ENCODE results near the gene IL20. TPM values are rescaled to one million over a fixed set of nuclear protein-coding genes. Genes with fewer than 3 reads are reported as not detected.

Gene IL20
- total RNA-seq, 4 donors from 2014 or later = not detected

DNA sequence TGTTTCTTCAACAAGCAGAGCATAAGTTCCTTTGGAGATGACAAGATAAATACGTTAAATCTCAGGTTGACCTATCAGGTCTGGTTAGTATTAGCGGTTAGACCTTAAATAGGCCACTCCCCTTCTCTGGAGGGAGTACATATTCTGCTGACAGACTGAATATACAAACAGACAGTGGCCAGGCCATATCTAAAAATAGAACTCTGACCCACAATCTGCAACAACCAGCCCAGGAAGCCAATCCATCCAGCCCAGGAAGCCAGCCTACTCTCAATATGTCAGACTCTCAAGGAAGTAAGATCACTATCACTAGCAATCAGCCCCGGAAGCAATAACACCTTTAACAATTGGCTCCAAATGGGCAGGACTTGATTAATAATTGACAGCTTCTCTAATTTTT is 6.7 kb downstream of the IL20 start:
- Histone ChIP-seq H3K4me3 (no peak overlapping the region), H3K27me3 (no peaks in the 10 kb centered on the region), H3K9me3 (peaks cover 0 to 28% (median 0%) of the 10 kb centered on the region in 3 donors), H3K27ac (no peak overlapping the region), H3K4me1 (no peaks in the 10 kb centered on the region), H3K36me3 (no peaks in the 10 kb centered on the region)
- WGBS, 2 donors (ENCODE audit: low coverage in 1 of 2) = 30 to 52% methylated on average over 2 to 3 of the region's 3 CpGs
- ATAC-seq = no peak
- TF ChIP-seq POLR2A (IDR thresholded peaks at IDR 0.05) = no peak
- no peak for TF ChIP-seq POLR2AphosphoS5 (IDR thresholded peaks at IDR 0.05)
- TF ChIP-seq, protein P1, sequence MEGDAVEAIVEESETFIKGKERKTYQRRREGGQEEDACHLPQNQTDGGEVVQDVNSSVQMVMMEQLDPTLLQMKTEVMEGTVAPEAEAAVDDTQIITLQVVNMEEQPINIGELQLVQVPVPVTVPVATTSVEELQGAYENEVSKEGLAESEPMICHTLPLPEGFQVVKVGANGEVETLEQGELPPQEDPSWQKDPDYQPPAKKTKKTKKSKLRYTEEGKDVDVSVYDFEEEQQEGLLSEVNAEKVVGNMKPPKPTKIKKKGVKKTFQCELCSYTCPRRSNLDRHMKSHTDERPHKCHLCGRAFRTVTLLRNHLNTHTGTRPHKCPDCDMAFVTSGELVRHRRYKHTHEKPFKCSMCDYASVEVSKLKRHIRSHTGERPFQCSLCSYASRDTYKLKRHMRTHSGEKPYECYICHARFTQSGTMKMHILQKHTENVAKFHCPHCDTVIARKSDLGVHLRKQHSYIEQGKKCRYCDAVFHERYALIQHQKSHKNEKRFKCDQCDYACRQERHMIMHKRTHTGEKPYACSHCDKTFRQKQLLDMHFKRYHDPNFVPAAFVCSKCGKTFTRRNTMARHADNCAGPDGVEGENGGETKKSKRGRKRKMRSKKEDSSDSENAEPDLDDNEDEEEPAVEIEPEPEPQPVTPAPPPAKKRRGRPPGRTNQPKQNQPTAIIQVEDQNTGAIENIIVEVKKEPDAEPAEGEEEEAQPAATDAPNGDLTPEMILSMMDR (IDR thresholded peaks at IDR 0.05) = no peak
- no peak for TF ChIP-seq EP300 (IDR thresholded peaks at IDR 0.05)

DNA sequence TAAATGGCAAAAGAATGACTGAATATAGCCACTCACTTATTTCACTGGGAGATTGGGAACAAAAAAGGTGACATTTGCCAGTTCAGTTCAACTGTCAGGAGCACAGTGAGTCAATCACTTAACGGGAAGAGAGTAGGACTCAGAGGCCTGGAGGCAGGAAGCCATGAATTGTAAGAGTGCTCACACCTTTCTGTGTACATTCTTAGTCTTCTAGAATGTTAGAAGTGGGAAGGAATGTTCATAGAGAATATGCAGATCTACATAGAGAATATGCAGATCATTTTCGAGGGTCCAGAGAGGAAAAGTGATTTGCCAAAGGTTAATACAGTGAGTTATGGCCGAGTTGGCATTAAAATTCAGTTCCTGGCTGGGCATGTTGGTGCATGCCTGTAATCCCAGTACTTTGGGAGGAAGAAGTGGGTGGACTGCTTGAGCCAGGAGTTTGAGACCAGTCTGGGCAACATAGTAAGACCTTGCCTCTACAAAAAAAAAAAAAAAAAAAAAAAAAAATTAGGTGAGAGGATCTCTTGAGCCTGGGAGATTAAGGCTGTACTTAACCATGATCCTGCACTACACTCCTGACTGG is 8.3 kb downstream of the IL20 start:
- Histone ChIP-seq H3K36me3 (no peaks in the 10 kb centered on the region), H3K27me3 (no peaks in the 10 kb centered on the region), H3K27ac (no peak overlapping the region), H3K4me3 (no peak overlapping the region), H3K9me3 (peaks cover 0 to 41% (median 0%) of the 10 kb centered on the region in 3 donors), H3K4me1 (no peaks in the 10 kb centered on the region)
- TF ChIP-seq POLR2AphosphoS5 (IDR thresholded peaks at IDR 0.05) (no peak), EP300 (IDR thresholded peaks at IDR 0.05) (no peak), POLR2A (IDR thresholded peaks at IDR 0.05) (no peak)
- TF ChIP-seq, protein P1 (IDR thresholded peaks at IDR 0.05) = no peak
- ATAC-seq = no peak
- WGBS, 2 donors (ENCODE audit: low coverage in 1 of 2) = 81 to 85% methylated on average over 2 to 3 of the region's 3 CpGs

DNA sequence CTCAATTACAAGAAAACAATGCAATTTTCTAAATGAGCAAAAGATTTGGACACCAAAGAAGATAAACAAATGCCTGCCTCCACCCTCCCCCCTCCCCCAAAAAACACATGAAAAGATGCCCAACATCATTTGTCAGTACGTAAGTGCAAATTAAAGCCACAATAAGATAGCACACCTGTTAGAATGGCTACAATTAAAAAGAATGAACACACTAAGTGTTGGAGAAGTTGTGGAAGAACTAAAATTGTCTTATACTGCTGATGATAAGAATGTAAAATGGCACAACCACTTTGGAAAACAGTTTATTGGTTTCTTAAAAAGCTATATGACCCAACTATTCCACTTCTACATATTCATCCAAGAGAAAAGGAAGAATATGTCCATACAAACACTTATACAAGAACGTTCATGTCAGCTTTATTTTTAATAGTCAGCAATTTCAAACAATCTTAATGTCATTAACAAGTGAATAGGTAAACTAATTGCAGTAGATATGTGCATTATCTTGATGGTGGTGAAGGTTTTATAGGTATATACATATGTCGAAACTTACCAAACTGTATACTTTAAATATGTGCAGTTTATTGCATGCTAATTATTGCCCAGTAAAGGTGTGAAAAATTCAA is 10.4 kb downstream of the IL20 start:
- H3K27ac ChIP-seq = no peak overlapping the region
- TF ChIP-seq, protein P1 (IDR thresholded peaks at IDR 0.05) = no peak
- TF ChIP-seq POLR2AphosphoS5 (IDR thresholded peaks at IDR 0.05) = no peak
- no peak for TF ChIP-seq EP300 (IDR thresholded peaks at IDR 0.05)
- no peak for TF ChIP-seq POLR2A (IDR thresholded peaks at IDR 0.05)
- no peaks in the 10 kb centered on the region for H3K36me3 ChIP-seq
- peaks cover 0 to 42% (median 0%) of the 10 kb centered on the region in 3 donors for H3K9me3 ChIP-seq
- WGBS, 2 donors (ENCODE audit: low coverage in 1 of 2) = 78 to 79% methylated on average over 3 of the region's 3 CpGs
- no peak for ATAC-seq
- no peak overlapping the region for H3K4me3 ChIP-seq
- no peaks in the 10 kb centered on the region for H3K4me1 ChIP-seq
- H3K27me3 ChIP-seq = no peaks in the 10 kb centered on the region

DNA sequence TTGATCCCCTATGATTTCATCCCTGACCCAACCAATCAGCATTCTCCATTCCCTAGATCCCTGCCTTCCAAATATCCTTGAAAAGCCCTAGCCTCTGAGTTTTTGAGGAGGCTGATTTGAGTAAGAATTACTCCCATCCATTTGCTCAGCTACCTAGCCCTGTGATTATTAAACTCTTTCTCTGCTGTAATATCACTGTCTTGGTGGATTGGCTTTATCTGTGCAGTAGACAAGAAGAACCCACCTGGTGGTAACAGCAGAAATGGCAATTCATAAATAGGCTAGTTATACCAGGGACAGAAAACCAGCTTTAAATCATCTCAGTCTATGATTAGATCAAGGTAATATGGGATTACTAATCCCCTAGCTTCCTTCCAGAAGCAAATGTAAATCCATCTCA is 13.0 kb downstream of the IL20 start:
- Histone ChIP-seq H3K4me1 (no peaks in the 10 kb centered on the region), H3K27me3 (no peaks in the 10 kb centered on the region), H3K36me3 (no peaks in the 10 kb centered on the region), H3K27ac (no peak overlapping the region), H3K4me3 (no peak overlapping the region), H3K9me3 (peaks cover 0 to 31% (median 0%) of the 10 kb centered on the region in 3 donors)
- ATAC-seq = no peak
- TF ChIP-seq, protein P1 (IDR thresholded peaks at IDR 0.05) = no peak
- TF ChIP-seq POLR2AphosphoS5 (IDR thresholded peaks at IDR 0.05) = no peak
- TF ChIP-seq EP300 (IDR thresholded peaks at IDR 0.05) = no peak
- TF ChIP-seq POLR2A (IDR thresholded peaks at IDR 0.05) = no peak

DNA sequence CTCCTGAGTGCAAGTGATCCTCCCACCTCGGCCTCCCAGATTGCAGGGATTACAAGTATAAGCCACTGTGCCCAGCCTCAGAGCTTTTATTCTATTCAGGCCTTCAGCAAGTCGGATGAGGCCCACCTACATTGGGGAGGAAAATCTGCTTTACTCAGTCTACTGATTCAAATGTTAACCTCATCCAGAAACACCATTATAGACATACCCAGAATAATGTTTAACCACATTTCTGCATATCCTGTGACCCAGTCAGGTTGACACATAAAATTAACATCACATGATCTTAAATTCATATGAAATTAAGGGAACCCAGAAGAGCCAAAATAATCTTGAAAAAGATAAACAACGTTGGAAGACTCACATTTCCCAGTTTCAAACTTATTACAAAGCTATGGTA is 14.9 kb downstream of the IL20 start:
- H3K9me3 ChIP-seq = peaks cover 0 to 31% (median 0%) of the 10 kb centered on the region in 3 donors
- no peak for ATAC-seq
- no peak for TF ChIP-seq POLR2AphosphoS5 (IDR thresholded peaks at IDR 0.05)
- no peak for TF ChIP-seq POLR2A (IDR thresholded peaks at IDR 0.05)
- TF ChIP-seq, protein P1 (IDR thresholded peaks at IDR 0.05) = no peak
- no peaks in the 10 kb centered on the region for H3K4me1 ChIP-seq
- H3K27me3 ChIP-seq = peaks cover 7% of the 10 kb centered on the region
- 52 to 78% methylated on average over 1 to 3 of the region's 3 CpGs for WGBS, 2 donors (ENCODE audit: low coverage in 1 of 2)
- H3K27ac ChIP-seq = no peak overlapping the region
- no peaks in the 10 kb centered on the region for H3K36me3 ChIP-seq
- no peak overlapping the region for H3K4me3 ChIP-seq
